ENCODE results near the gene GDF10.

The GDF10 gene

GRCh38 chr10:47266602-47267001 is 33.4 kb upstream of the GDF10 start:
- no peaks in the 10 kb centered on the region for H3K9me3 ChIP-seq (ENCODE audit: control insufficient read depth, insufficient read depth, low read depth, low read length)
- CTCF ChIA-PET: no interaction called here
- no peak for TF ChIP-seq ZIC2 (tag by site-specific recombination; IDR thresholded peaks at IDR 0.05)
- no peak for TF ChIP-seq ZNF555 (tag by site-specific recombination; conservative IDR thresholded peaks at IDR 0.05)
- no peak for TF ChIP-seq ZNF777 (tag by site-specific recombination; IDR thresholded peaks at IDR 0.05; ENCODE audit: borderline replicate concordance)
- TF ChIP-seq ZNF274 (IDR thresholded peaks at IDR 0.05; ENCODE audit: low read length): no peak
- no peak for TF ChIP-seq ZNF274 (tag by site-specific recombination; IDR thresholded peaks at IDR 0.05; ENCODE audit: borderline replicate concordance)
- no peak for TF ChIP-seq ZNF157 (tag by site-specific recombination; IDR thresholded peaks at IDR 0.05)
- no peak for TF ChIP-seq ZNF391 (tag by site-specific recombination; IDR thresholded peaks at IDR 0.05; ENCODE audit: borderline replicate concordance, low read depth)
- no peak for TF ChIP-seq ZBTB21 (tag by site-specific recombination; IDR thresholded peaks at IDR 0.05)
- no peak for TF ChIP-seq ZNF302 (tag by site-specific recombination; IDR thresholded peaks at IDR 0.05; ENCODE audit: low read depth)
- TF ChIP-seq REST (tag by site-specific recombination; IDR thresholded peaks at IDR 0.05): no peak
- TF ChIP-seq KLF7 (tag by site-specific recombination; IDR thresholded peaks at IDR 0.05; ENCODE audit: borderline replicate concordance): no peak
- no peak for TF ChIP-seq ZNF704 (tag by site-specific recombination; IDR thresholded peaks at IDR 0.05)
- TF ChIP-seq ZNF692 (tag by site-specific recombination; IDR thresholded peaks at IDR 0.05): no peak
- TF ChIP-seq ZNF639 (tag by site-specific recombination; IDR thresholded peaks at IDR 0.05): no peak
- no peak for TF ChIP-seq ZNF362 (tag by site-specific recombination; IDR thresholded peaks at IDR 0.05)
- no peaks in the 10 kb centered on the region for H3K36me3 ChIP-seq (ENCODE audit: control insufficient read depth in 2 of 2, insufficient read depth in 1 of 2, low read length in 2 of 2)
- H3K27ac ChIP-seq (ENCODE audit: extremely low read depth, low read depth, low read length): no peak overlapping the region
- POLR2A ChIA-PET: no interaction called here
- H3K4me3 ChIP-seq (ENCODE audit: low read depth, low read length): no peak overlapping the region
- H3K4me1 ChIP-seq (ENCODE audit: control insufficient read depth, insufficient read depth, low read length): no peaks in the 10 kb centered on the region

- CTCF ChIA-PET: interaction anchor here (0.6 to 2.0 kb wide), 2 partner anchors 11 to 221 kb away, joined by 4 to 5 read pairs; no protein-coding TSS in a partner anchor
- Histone ChIP-seq H3K9me3 (ENCODE audit: control insufficient read depth, insufficient read depth, low read depth, low read length) (no peaks in the 10 kb centered on the region; the same call in 1 of the 2 replicates), H3K36me3 (ENCODE audit: control insufficient read depth in 2 of 2, insufficient read depth in 1 of 2, low read length in 2 of 2) (no peaks in the 10 kb centered on the region), H3K4me3 (ENCODE audit: low read depth, low read length) (no peak overlapping the region), H3K27ac (ENCODE audit: extremely low read depth, low read depth, low read length) (no peak overlapping the region), H3K4me1 (ENCODE audit: control insufficient read depth, insufficient read depth, low read length) (no peaks in the 10 kb centered on the region)
- POLR2A ChIA-PET: no interaction called here
- no peak for TF ChIP-seq ZNF530 (tag by site-specific recombination; IDR thresholded peaks at IDR 0.05; ENCODE audit: low read depth)
- no peak for TF ChIP-seq ZNF785 (tag by site-specific recombination; IDR thresholded peaks at IDR 0.05)
- TF ChIP-seq ZNF324 (tag by site-specific recombination; IDR thresholded peaks at IDR 0.05): no peak
- TF ChIP-seq ZNF132 (tag by site-specific recombination; IDR thresholded peaks at IDR 0.05; ENCODE audit: borderline replicate concordance): no peak
- no peak for TF ChIP-seq TCF7L2 (IDR thresholded peaks at IDR 0.05; ENCODE audit: borderline replicate concordance, low read depth, low read length)
- TF ChIP-seq GLI2 (tag by site-specific recombination; IDR thresholded peaks at IDR 0.05; ENCODE audit: borderline replicate concordance, low read depth): no peak
- no peak for TF ChIP-seq ZNF585B (tag by site-specific recombination; IDR thresholded peaks at IDR 0.05)
- no peak for TF ChIP-seq ZNF433 (tag by site-specific recombination; IDR thresholded peaks at IDR 0.05; ENCODE audit: low read depth)
- TF ChIP-seq REPIN1 (tag by site-specific recombination; IDR thresholded peaks at IDR 0.05; ENCODE audit: low read depth): no peak
- no peak for TF ChIP-seq ZNF677 (tag by site-specific recombination; IDR thresholded peaks at IDR 0.05)
- no peak for TF ChIP-seq ZNF114 (tag by site-specific recombination; IDR thresholded peaks at IDR 0.05)
- no peak for TF ChIP-seq ZNF335 (tag by site-specific recombination; conservative IDR thresholded peaks at IDR 0.05)
- no peak for TF ChIP-seq ZNF37A (tag by site-specific recombination; IDR thresholded peaks at IDR 0.05)
These were observed 31.3 kb upstream of the GDF10 start for GRCh38 chr10:47268696-47269095.
